Measurements from ENCODE around the gene ERCC8. TPM values are rescaled to one million over a fixed set of nuclear protein-coding genes. Genes with fewer than 3 reads are reported as not detected.
"Not testable (repeated sequence)": the region's sequence is repeated elsewhere in the genome, so short reads cannot be mapped to it uniquely, and the experiment has no call there.

Gene ERCC8
- polyA plus RNA-seq, 3 donors: 5.5 to 16.8 (median 10.6) TPM

DNA sequence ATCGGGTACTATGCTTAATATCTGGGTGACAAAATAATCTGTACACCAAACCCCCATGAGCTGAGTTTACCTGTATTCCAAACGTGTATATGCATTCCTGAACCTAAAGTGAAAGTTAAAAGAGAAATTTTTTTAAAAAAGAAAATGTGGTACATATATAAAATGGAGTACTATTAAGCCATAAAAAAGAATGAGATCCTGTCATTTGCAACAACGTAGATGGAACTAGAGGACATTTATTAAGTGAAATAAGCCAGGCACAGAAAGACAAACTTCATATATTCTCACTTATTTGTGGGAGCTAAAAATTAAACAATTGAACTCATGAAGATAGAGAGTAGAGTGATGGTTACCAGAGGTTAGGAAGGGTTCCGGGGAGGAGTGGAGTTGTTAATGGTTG is 44.9 kb upstream of the ERCC8 start:
- peaks cover 4 to 24% of the 10 kb centered on the region in 2 donors for H3K36me3 Mint-ChIP-seq

GRCh38 chr5:60982127-60982526 is 37.3 kb upstream of the ERCC8 start:
- H3K27me3 ChIP-seq (ENCODE audit: control insufficient read depth in 2 of 2, insufficient read depth in 2 of 2, low read length in 2 of 2); DNase-seq; H3K27ac ChIP-seq (ENCODE audit: low read depth in 1 of 2, low read length in 2 of 2); H3K27ac Mint-ChIP-seq; H3K79me2 ChIP-seq (ENCODE audit: insufficient read depth, low read length); H3K4me3 ChIP-seq (replicated peaks in 1 of 3; ENCODE audit: low read depth in 2 of 3, low read length in 3 of 3); H3K9ac ChIP-seq (ENCODE audit: insufficient read depth, low read length, poor library complexity, severe bottlenecking); H3K36me3 ChIP-seq (replicated peaks in 1 of 2; ENCODE audit: control insufficient read depth in 1 of 2, insufficient read depth in 2 of 2, low read length in 2 of 2); H2AFZ ChIP-seq (ENCODE audit: insufficient read depth, low read depth, low read length, poor library complexity, severe bottlenecking); H4K20me1 ChIP-seq (ENCODE audit: insufficient read depth, low read length); H3K4me3 Mint-ChIP-seq; H3K27me3 Mint-ChIP-seq (ENCODE audit: low read depth in 3 of 3); H3K4me2 ChIP-seq (replicated peaks; ENCODE audit: extremely low read depth, low read length, poor library complexity, severe bottlenecking); H3K4me1 ChIP-seq (ENCODE audit: control insufficient read depth in 1 of 2, insufficient read depth in 2 of 2, low read length in 2 of 2); intact Hi-C loops (cut with micrococcal nuclease); H3K4me1 Mint-ChIP-seq: not testable (repeated sequence)
- H3K9me3 ChIP-seq (replicated peaks in 1 of 2; ENCODE audit: control insufficient read depth in 1 of 2, insufficient read depth in 1 of 2, low read length in 2 of 2): peaks cover 29 to 39% of the 10 kb centered on the region in 2 donors
- H3K9me3 Mint-ChIP-seq: peaks cover 29 to 59% (median 41%) of the 10 kb centered on the region in 7 donors
- H3K36me3 Mint-ChIP-seq: peaks cover 1 to 27% of the 10 kb centered on the region in 2 donors
- WGBS (ENCODE audit: insufficient coverage): 100% methylated on average over 1 of the region's 3 CpGs

More for the DNA sequence above, 44.9 kb upstream of the ERCC8 start:
- Histone ChIP-seq H3K27ac (ENCODE audit: low read depth in 1 of 2, low read length in 2 of 2) (no peak overlapping the region), H3K4me3 (replicated peaks in 1 of 3; ENCODE audit: low read depth in 2 of 3, low read length in 3 of 3) (no peak overlapping the region), H3K4me1 (ENCODE audit: control insufficient read depth in 1 of 2, insufficient read depth in 2 of 2, low read length in 2 of 2) (no peaks in the 10 kb centered on the region), H3K9ac (ENCODE audit: insufficient read depth, low read length, poor library complexity, severe bottlenecking) (no peak overlapping the region), H3K36me3 (replicated peaks in 1 of 2; ENCODE audit: control insufficient read depth in 1 of 2, insufficient read depth in 2 of 2, low read length in 2 of 2) (peaks cover 0 to 11% of the 10 kb centered on the region in 2 donors), H3K27me3 (ENCODE audit: control insufficient read depth in 2 of 2, insufficient read depth in 2 of 2, low read length in 2 of 2) (no peaks in the 10 kb centered on the region), H2AFZ (ENCODE audit: insufficient read depth, low read depth, low read length, poor library complexity, severe bottlenecking) (no peak overlapping the region), H3K79me2 (ENCODE audit: insufficient read depth, low read length) (no peaks in the 10 kb centered on the region), H4K20me1 (ENCODE audit: insufficient read depth, low read length) (no peaks in the 10 kb centered on the region), H3K9me3 (replicated peaks in 1 of 2; ENCODE audit: control insufficient read depth in 1 of 2, insufficient read depth in 1 of 2, low read length in 2 of 2) (peaks cover 24 to 60% of the 10 kb centered on the region in 2 donors), H3K4me2 (replicated peaks; ENCODE audit: extremely low read depth, low read length, poor library complexity, severe bottlenecking) (no peak overlapping the region)
- intact Hi-C loops (cut with micrococcal nuclease): no loop called here
- no CpG with 5 or more reads among the region's 4 CpGs for WGBS (ENCODE audit: insufficient coverage)
- DNase-seq: no peak
- peaks cover 48 to 67% (median 58%) of the 10 kb centered on the region in 7 donors for H3K9me3 Mint-ChIP-seq
- no peak overlapping the region for H3K4me3 Mint-ChIP-seq
- TF ChIP-seq CTCF (IDR thresholded peaks at IDR 0.05): no peak
- H3K27ac Mint-ChIP-seq: no peak overlapping the region
- no peaks in the 10 kb centered on the region for H3K27me3 Mint-ChIP-seq (ENCODE audit: low read depth in 3 of 3)
- H3K4me1 Mint-ChIP-seq: peaks cover 3% of the 10 kb centered on the region

Data from CD14-positive monocyte (primary cell).